B cell (primary cell): ENCODE results near the gene ABCA8. TPM values are rescaled to one million over a fixed set of nuclear protein-coding genes. Genes with fewer than 3 reads are reported as not detected.

ENCODE experiments used
- ATAC-seq: fragments of 200-7000 bp; cut with Tn5 transposase; one replicate; pipeline ENCODE4 v1.10.0; 2021; ENCODE audit warnings: low read depth, mild to moderate bottlenecking, moderate number of reproducible peaks, moderate library complexity
- CTCF ChIA-PET: fragments of 350-600 bp; sonication (Branson Sonifier 250); formaldehyde crosslinking; loops from one replicate; lab custom pipeline; 2021; ENCODE audit warnings: antibody characterized with exemption, inconsistent platforms; lab: Charles Lee
- POLR2A ChIA-PET: fragments of 350-600 bp; sonication (Branson Sonifier 250); formaldehyde crosslinking; loops from one replicate; lab custom pipeline; 2021; ENCODE audit warnings: antibody characterized with exemption; lab: Charles Lee
- DNase-seq: peaks from one replicate; pipeline ENCODE4 v3.0.0; 2013
- H2AFZ ChIP-seq: 2 replicates; pipeline ENCODE4 v1.6.1; 2012; ENCODE audit warnings: mild to moderate bottlenecking, low read depth, low read length; ENCODE audit not compliant: insufficient read depth, poor library complexity, severe bottlenecking
- H3K27ac ChIP-seq, 2 donors: 1 replicate in 1 of 2; 2 replicates in 1 of 2; pipeline ENCODE4 v1.5.1; 2012 to 2013; ENCODE audit warnings: low read length in 2 of 2, mild to moderate bottlenecking in 2 of 2, moderate library complexity in 1 of 2
- H3K27me3 ChIP-seq, 4 experiments: fragments of 200-600 bp in 1 of 4; sonication (generic) in 1 of 4; replicated peaks in 1 of 4; 1 replicate in 2 of 4; 2 replicates in 2 of 4; pipeline versions ENCODE4 v1.6.1 to v1.7.0; 2013 to 2016; ENCODE audit warnings: low read length in 3 of 4, mild to moderate bottlenecking in 2 of 4, mixed read lengths in 1 of 4, moderate library complexity in 1 of 4; ENCODE audit not compliant: insufficient read depth in 4 of 4, control insufficient read depth in 3 of 4; ENCODE audit errors: control extremely low read depth in 1 of 4
- H3K36me3 ChIP-seq, 2 experiments: replicated peaks in 1 of 2; 1 replicate in 1 of 2; 2 replicates in 1 of 2; pipeline versions ENCODE4 v1.6.1 to v1.7.1; 2013; ENCODE audit warnings: low read length in 1 of 2; ENCODE audit not compliant: insufficient read depth in 2 of 2, control insufficient read depth in 1 of 2; ENCODE audit errors: control extremely low read depth in 1 of 2, extremely low read depth in 1 of 2
- H3K4me1 ChIP-seq, 2 donors: fragments of 200-600 bp in 1 of 2; sonication (generic) in 1 of 2; 1 replicate in 1 of 2; 2 replicates in 1 of 2; pipeline versions ENCODE4 v1.5.1 to v1.6.1; 2013 to 2017; ENCODE audit warnings: low read length in 2 of 2; ENCODE audit not compliant: control insufficient read depth in 2 of 2, insufficient read depth in 2 of 2
- H3K4me2 ChIP-seq: replicated peaks from 2 replicates; pipeline ENCODE3; 2012; ENCODE audit warnings: mild to moderate bottlenecking, low read depth, low read length; ENCODE audit not compliant: poor library complexity, severe bottlenecking
- H3K4me3 ChIP-seq, 5 experiments: fragments of 200-600 bp in 1 of 5; sonication (generic) in 1 of 5; 1 replicate in 3 of 5; 2 replicates in 2 of 5; pipeline versions ENCODE4 v1.5.1 to v1.7.0; 2011 to 2016; ENCODE audit warnings: low read length in 4 of 5, mild to moderate bottlenecking in 4 of 5, low read depth in 2 of 5, control low read depth in 1 of 5, moderate library complexity in 1 of 5; ENCODE audit not compliant: insufficient read depth in 1 of 5; ENCODE audit errors: control extremely low read depth in 1 of 5, extremely low read depth in 1 of 5
- H3K79me2 ChIP-seq: fragments of 200-600 bp; sonication (generic); one replicate; pipeline ENCODE4 v1.6.0; 2016; ENCODE audit warnings: low read length; ENCODE audit not compliant: control insufficient read depth, insufficient read depth
- H3K9ac ChIP-seq: fragments of 200-600 bp; sonication (generic); 2 replicates; pipeline ENCODE4 v1.6.1; 2017; ENCODE audit warnings: mild to moderate bottlenecking, low read length, moderate library complexity
- H3K9me3 ChIP-seq, 3 donors: one replicate each; pipeline versions ENCODE4 v1.6.1 to v1.7.1; 2013; ENCODE audit warnings: low read length in 2 of 3; ENCODE audit not compliant: control insufficient read depth in 2 of 3, insufficient read depth in 1 of 3; ENCODE audit errors: control extremely low read depth in 1 of 3
- H4K20me1 ChIP-seq: 2 replicates; pipeline ENCODE4 v1.6.0; 2012; ENCODE audit warnings: mild to moderate bottlenecking, low read length; ENCODE audit not compliant: insufficient read depth, control insufficient read depth, poor library complexity, severe bottlenecking
- H3K27ac Mint-ChIP-seq: one replicate; pipeline ENCODE4 v1.8.0; 2021; ENCODE audit warnings: mixed read lengths
- H3K27me3 Mint-ChIP-seq: one replicate; pipeline ENCODE4 v1.8.0; 2021; ENCODE audit warnings: mixed read lengths
- H3K4me1 Mint-ChIP-seq: one replicate; pipeline ENCODE4 v1.8.0; 2021; ENCODE audit warnings: mixed read lengths
- H3K4me3 Mint-ChIP-seq: one replicate; pipeline ENCODE4 v1.8.0; 2021; ENCODE audit warnings: mixed read lengths
- H3K9me3 Mint-ChIP-seq: one replicate; pipeline ENCODE4 v1.8.0; 2022; ENCODE audit warnings: mixed read lengths; ENCODE audit not compliant: insufficient read depth
- EZH2 ChIP-seq: IDR thresholded peaks from 2 replicates; pipeline ENCODE4 v1.6.1; 2012; ENCODE audit warnings: borderline replicate concordance, low read depth, mild to moderate bottlenecking, moderate library complexity, low read length; ENCODE audit not compliant: insufficient read depth, poor library complexity, severe bottlenecking
- WGBS: methylation state at CpG from one replicate; pipeline ENCODE4 v1.1.5; 2013; ENCODE audit warnings: missing lambda C conversion rate; ENCODE audit not compliant: insufficient coverage; 5-methylcytosine and 5-hydroxymethylcytosine counted together
- intact Hi-C: fragments of 100-400 bp; cut with micrococcal nuclease; formaldehyde crosslinking; loops from one replicate; pipeline ENCODE4 v1.10.0; 2022
- polyA plus RNA-seq: library from polyadenylated mRNA; depleted of rRNA; stranded (reverse); fragments of >200 nt; gene quantifications from 2 replicates; pipeline ENCODE4 v1.2.3, GENCODE V29; 2012
- total RNA-seq, 2 donors: library from RNA; stranded (reverse); fragments of 120-200 nt in 1 of 2; gene quantifications; 1 replicate in 1 of 2; 2 replicates in 1 of 2; pipeline versions ENCODE4 v1.2.3 to v1.2.4, GENCODE V29; 2013 to 2022
- TF ChIP-seq, protein P1 (sequence below): fragments of 200-600 bp; IDR thresholded peaks from one replicate; pipeline ENCODE4 v1.8.0; 2022; ENCODE audit warnings: antibody characterized with exemption, mild to moderate bottlenecking

Gene ABCA8
- total and polyA plus RNA-seq, 2 donors (not counting 1 experiment from before 2014, with no cell fraction given): not detected

DNA sequence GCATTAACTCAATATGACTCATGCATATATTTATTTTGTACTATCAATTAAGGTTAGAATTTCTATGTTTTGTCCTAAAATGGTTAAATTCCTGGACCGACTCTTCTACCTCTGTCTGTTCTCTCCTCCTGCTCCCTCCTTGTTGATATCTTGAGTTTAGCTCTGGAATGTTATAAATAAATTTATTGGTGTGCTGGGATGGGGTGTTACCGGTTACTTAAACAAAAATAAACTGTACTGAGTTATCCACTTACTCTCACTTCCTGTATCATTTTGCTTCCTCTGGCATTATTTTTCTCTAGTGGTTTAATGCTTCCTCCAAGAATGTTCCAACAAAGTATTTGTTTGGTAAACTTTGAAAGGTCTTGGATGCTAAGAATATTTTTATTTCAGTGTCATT, 120.1 kb downstream of the ABCA8 start:
- Mint-ChIP-seq H3K4me1 (peaks cover 2% of the 10 kb centered on the region), H3K27me3 (peaks cover 20% of the 10 kb centered on the region)
- ATAC-seq: no peak

DNA sequence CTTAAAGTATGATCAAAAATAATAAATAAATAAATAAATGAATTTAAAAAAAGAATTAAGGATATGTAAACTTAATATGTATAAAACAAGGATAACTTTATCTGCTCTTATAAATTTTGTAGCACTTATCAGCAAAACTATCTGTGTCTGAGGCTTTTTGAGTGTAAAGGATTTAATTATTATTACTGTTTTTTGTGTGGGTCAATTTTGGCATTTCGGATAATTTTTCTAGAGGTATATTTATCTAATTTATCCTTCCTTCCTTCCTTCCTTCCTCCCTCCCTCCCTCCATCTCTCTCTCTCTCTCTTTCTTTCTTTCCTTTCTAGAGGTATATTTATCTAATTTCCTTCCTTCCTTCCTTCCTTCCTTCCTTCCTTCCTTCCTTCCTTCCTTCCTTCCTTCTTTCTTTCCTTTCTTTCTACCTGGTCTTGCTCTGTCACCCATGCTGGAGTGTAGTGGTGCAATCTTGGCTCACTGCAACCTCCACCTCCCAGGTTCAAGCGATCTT, 120.8 kb downstream of the ABCA8 start:
- whole genome bisulfite sequencing: no CpG with 5 or more reads among the region's 2 CpGs
- ChIA-PET POLR2A (no interaction called here), CTCF (no interaction called here)
- H3K79me2 ChIP-seq: no peaks in the 10 kb centered on the region
- H3K9ac ChIP-seq: no peak overlapping the region
- intact Hi-C loops: no loop called here
- H3K4me2 ChIP-seq: no peak overlapping the region
- H3K27ac ChIP-seq: no peak overlapping the region
- no peaks in the 10 kb centered on the region for H3K9me3 Mint-ChIP-seq
- H3K4me1 ChIP-seq: no peaks in the 10 kb centered on the region
- H3K27me3 ChIP-seq: peaks cover 0 to 3% (median 0%) of the 10 kb centered on the region in 4 experiments
- no peak overlapping the region for H2AFZ ChIP-seq
- no peaks in the 10 kb centered on the region for H3K36me3 ChIP-seq
- H3K27ac Mint-ChIP-seq: no peak overlapping the region
- H3K4me3 Mint-ChIP-seq: no peak overlapping the region
- H4K20me1 ChIP-seq: no peaks in the 10 kb centered on the region
- H3K4me3 ChIP-seq: no peak overlapping the region
- ATAC-seq: no peak
- TF ChIP-seq EZH2: no peak
- TF ChIP-seq, protein P1, sequence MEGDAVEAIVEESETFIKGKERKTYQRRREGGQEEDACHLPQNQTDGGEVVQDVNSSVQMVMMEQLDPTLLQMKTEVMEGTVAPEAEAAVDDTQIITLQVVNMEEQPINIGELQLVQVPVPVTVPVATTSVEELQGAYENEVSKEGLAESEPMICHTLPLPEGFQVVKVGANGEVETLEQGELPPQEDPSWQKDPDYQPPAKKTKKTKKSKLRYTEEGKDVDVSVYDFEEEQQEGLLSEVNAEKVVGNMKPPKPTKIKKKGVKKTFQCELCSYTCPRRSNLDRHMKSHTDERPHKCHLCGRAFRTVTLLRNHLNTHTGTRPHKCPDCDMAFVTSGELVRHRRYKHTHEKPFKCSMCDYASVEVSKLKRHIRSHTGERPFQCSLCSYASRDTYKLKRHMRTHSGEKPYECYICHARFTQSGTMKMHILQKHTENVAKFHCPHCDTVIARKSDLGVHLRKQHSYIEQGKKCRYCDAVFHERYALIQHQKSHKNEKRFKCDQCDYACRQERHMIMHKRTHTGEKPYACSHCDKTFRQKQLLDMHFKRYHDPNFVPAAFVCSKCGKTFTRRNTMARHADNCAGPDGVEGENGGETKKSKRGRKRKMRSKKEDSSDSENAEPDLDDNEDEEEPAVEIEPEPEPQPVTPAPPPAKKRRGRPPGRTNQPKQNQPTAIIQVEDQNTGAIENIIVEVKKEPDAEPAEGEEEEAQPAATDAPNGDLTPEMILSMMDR: no peak
- H3K9me3 ChIP-seq: no peaks in the 10 kb centered on the region
- peaks cover 2% of the 10 kb centered on the region for H3K4me1 Mint-ChIP-seq
- H3K27me3 Mint-ChIP-seq: peaks cover 20% of the 10 kb centered on the region
- no peak for DNase-seq

More for the DNA sequence above, 120.1 kb downstream of the ABCA8 start:
- no peak overlapping the region for H3K27ac Mint-ChIP-seq
- H2AFZ ChIP-seq: no peak overlapping the region
- H3K4me3 ChIP-seq: no peak overlapping the region
- H3K9me3 ChIP-seq: no peaks in the 10 kb centered on the region
- H3K27me3 ChIP-seq: peaks cover 0 to 3% (median 0%) of the 10 kb centered on the region in 4 experiments
- no peak overlapping the region for H3K4me3 Mint-ChIP-seq
- H3K4me1 ChIP-seq: no peaks in the 10 kb centered on the region
- no peaks in the 10 kb centered on the region for H3K9me3 Mint-ChIP-seq
- no peak for DNase-seq
- no peak overlapping the region for H3K4me2 ChIP-seq
- no peak overlapping the region for H3K27ac ChIP-seq
- no peaks in the 10 kb centered on the region for H3K79me2 ChIP-seq
- H3K9ac ChIP-seq: no peak overlapping the region
- POLR2A ChIA-PET: no interaction called here
- H4K20me1 ChIP-seq: no peaks in the 10 kb centered on the region
- no peaks in the 10 kb centered on the region for H3K36me3 ChIP-seq
- TF ChIP-seq EZH2: no peak
- TF ChIP-seq, protein P1: no peak
- CTCF ChIA-PET: no interaction called here
- no CpG with 5 or more reads among the region's 2 CpGs for WGBS
- intact Hi-C loops: no loop called here
